Peyer's patch (tissue), 4 donors: ENCODE data around the gene NDUFS2. TPM values are rescaled to one million over a fixed set of nuclear protein-coding genes. Genes with fewer than 3 reads are reported as not detected.
A peak's percentile ranks its signal among the peaks of the same experiment; 100 is the strongest.

Source experiments
- DNase-seq, 3 donors: peaks; one replicate each; pipeline ENCODE4 v3.0.0-alpha.2; 2017 to 2019
- H3K27ac ChIP-seq, 4 donors: fragments of 200-600 bp; sonication (generic); one replicate each; pipeline ENCODE4 v1.5.1; 2016 to 2019
- H3K27me3 ChIP-seq, 2 donors: fragments of 200-600 bp; sonication (generic); one replicate each; pipeline ENCODE4 v1.5.1; 2019
- H3K36me3 ChIP-seq, 3 donors: fragments of 200-600 bp; sonication (generic); one replicate each; pipeline ENCODE4 v1.5.1; 2016 to 2019
- H3K4me1 ChIP-seq, 4 donors: fragments of 200-600 bp; sonication (generic); one replicate each; pipeline ENCODE4 v1.5.1; 2016 to 2019
- H3K4me3 ChIP-seq, 4 donors: fragments of 200-600 bp; sonication (generic); 1 replicate in 3 of 4; 2 replicates in 1 of 4; pipeline ENCODE4 v1.5.1; 2016 to 2019; ENCODE audit warnings: mild to moderate bottlenecking in 1 of 4
- H3K9me3 ChIP-seq, 4 donors: fragments of 200-600 bp; sonication (generic); one replicate each; pipeline ENCODE4 v1.5.1; 2016 to 2019; ENCODE audit warnings: mild to moderate bottlenecking in 1 of 4
- CTCF ChIP-seq, 6 experiments: fragments of 450-650 bp in 4 of 6; fragments of 200-600 bp in 2 of 6; sonication (generic) in 1 of 6; IDR thresholded peaks; one replicate each; pipeline ENCODE4 v1.5.1; 2017 to 2019; ENCODE audit warnings: antibody characterized with exemption in 6 of 6, mild to moderate bottlenecking in 3 of 6, moderate library complexity in 1 of 6
- POLR2A ChIP-seq, 2 donors: fragments of 450-650 bp; IDR thresholded peaks; one replicate each; pipeline ENCODE4 v1.5.1; 2017; ENCODE audit warnings: antibody characterized with exemption in 2 of 2, mild to moderate bottlenecking in 2 of 2, moderate library complexity in 2 of 2
- total RNA-seq, 4 donors: library from RNA; depleted of rRNA; stranded (reverse); fragments of >200 nt; gene quantifications; one replicate each; pipeline ENCODE4 v1.1.0, GENCODE V29; 2016

Gene NDUFS2
- total RNA-seq: 100 to 1,000 TPM; 157 to 192 (median 176) TPM

- Histone ChIP-seq H3K4me1 (peaks cover 0 to 72% (median 2%) of the 10 kb centered on the region in 4 donors), H3K36me3 (peaks cover 0 to 36% (median 0%) of the 10 kb centered on the region in 3 donors), H3K9me3 (no peaks in the 10 kb centered on the region), H3K27me3 (no peaks in the 10 kb centered on the region), H3K4me3 (peak within 1 kb of the TSS; percentile 62 to 72 (median 67)), H3K27ac (peak within 1 kb of the TSS; percentile 79 to 95 (median 88))
- peak; percentile 95 to 99 (median 97) for DNase-seq
- TF ChIP-seq CTCF (IDR thresholded peaks at IDR 0.05) (peak in 2 of 6 experiments; percentile 9 to 12), POLR2A (IDR thresholded peaks at IDR 0.05) (peak; percentile 61 to 83)
Observed at GRCh38 chr1:161201836-161202712, at the start of gene NDUFS2. TSS of gene NDUFS2 (plus strand) at chr1:161202367. CDS start at chr1:161202386, 19 bp downstream.

DNA sequence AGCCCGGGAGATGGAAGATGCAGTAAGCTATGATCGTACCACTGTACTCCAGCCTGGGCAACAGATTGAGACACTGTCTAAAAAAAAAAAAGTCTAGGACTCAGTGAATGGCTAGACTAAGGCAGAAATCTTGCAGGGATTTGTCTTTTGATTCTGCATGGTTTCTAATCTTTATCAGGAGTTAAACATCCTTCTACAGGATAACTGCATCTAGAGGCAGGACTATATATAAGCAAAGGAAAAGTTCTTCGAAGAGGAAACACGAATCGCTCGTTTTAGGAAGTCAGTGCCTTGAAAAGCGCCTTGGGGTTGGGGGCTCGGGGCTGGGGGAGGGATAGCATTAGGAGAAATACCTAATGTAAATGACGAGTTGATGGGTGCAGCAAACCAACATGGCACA lies 49.0 kb upstream of the NDUFS2 start:
- no peak for DNase-seq
- Histone ChIP-seq H3K36me3 (peaks cover 0 to 6% (median 0%) of the 10 kb centered on the region in 3 donors), H3K27ac (peak overlapping the region; percentile 81 to 95 (median 88)), H3K27me3 (no peaks in the 10 kb centered on the region), H3K4me1 (peaks cover 0 to 11% (median 5%) of the 10 kb centered on the region in 4 donors), H3K4me3 (peak overlapping the region; percentile 43 to 84 (median 60)), H3K9me3 (no peaks in the 10 kb centered on the region)
- TF ChIP-seq CTCF (IDR thresholded peaks at IDR 0.05): no peak
- no peak for TF ChIP-seq POLR2A (IDR thresholded peaks at IDR 0.05)

GRCh38 chr1:161153682-161154337 lies 48.4 kb upstream of the NDUFS2 start, which contains the start of gene UFC1:
TSS of gene UFC1 (plus strand) at chr1:161153978. CDS start at chr1:161153998, 20 bp downstream.
- Histone ChIP-seq H3K36me3 (peaks cover 0 to 6% (median 0%) of the 10 kb centered on the region in 3 donors), H3K9me3 (no peaks in the 10 kb centered on the region), H3K4me3 (peak within 1 kb of the TSS; percentile 43 to 84 (median 60)), H3K27me3 (no peaks in the 10 kb centered on the region), H3K27ac (peak within 1 kb of the TSS; percentile 81 to 95 (median 88)), H3K4me1 (peaks cover 0 to 17% (median 5%) of the 10 kb centered on the region in 4 donors)
- peak; percentile 79 to 89 (median 80) for DNase-seq
- peak in 1 of 2 donors; percentile 38 for TF ChIP-seq POLR2A (IDR thresholded peaks at IDR 0.05)
- no peak for TF ChIP-seq CTCF (IDR thresholded peaks at IDR 0.05)

DNA sequence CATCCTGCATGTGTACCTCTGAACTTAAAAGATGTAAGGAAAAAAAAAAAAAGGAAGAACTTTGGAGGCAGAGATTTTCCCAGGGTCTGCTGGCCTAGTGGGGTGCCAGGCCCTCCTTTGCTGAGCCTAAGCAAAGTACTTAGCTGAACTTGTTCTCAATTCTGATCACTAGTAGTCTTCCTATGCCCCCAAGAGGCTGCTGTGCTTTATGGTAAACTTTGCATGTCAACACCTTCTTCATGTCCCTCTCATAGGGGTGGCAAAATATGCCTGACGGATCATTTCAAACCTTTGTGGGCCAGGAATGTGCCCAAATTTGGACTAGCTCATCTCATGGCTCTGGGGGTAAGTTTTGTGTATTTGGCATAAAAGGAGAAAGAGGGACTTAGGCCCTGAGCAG lies 44.3 kb upstream of the NDUFS2 start:
- DNase-seq: no peak
- H3K27ac ChIP-seq: no peak overlapping the region
- H3K4me1 ChIP-seq: peaks cover 0 to 44% (median 11%) of the 10 kb centered on the region in 4 donors
- H3K27me3 ChIP-seq: no peaks in the 10 kb centered on the region
- no peaks in the 10 kb centered on the region for H3K9me3 ChIP-seq
- TF ChIP-seq CTCF (IDR thresholded peaks at IDR 0.05): no peak
- no peak for TF ChIP-seq POLR2A (IDR thresholded peaks at IDR 0.05)
- H3K4me3 ChIP-seq: no peak overlapping the region
- H3K36me3 ChIP-seq: peaks cover 0 to 26% (median 0%) of the 10 kb centered on the region in 3 donors

GRCh38 chr1:161158316-161159010 lies 43.7 kb upstream of the NDUFS2 start:
- Histone ChIP-seq H3K4me1 (peaks cover 0 to 44% (median 11%) of the 10 kb centered on the region in 4 donors), H3K27ac (peak overlapping the region; percentile 77 to 89 (median 85)), H3K9me3 (no peaks in the 10 kb centered on the region), H3K27me3 (no peaks in the 10 kb centered on the region), H3K4me3 (peak overlapping the region in 3 of 4 donors; percentile 66 to 96 (median 85)), H3K36me3 (peaks cover 0 to 32% (median 0%) of the 10 kb centered on the region in 3 donors)
- no peak for DNase-seq
- TF ChIP-seq POLR2A (IDR thresholded peaks at IDR 0.05): no peak
- TF ChIP-seq CTCF (IDR thresholded peaks at IDR 0.05): no peak
